Skeletal muscle tissue (tissue), 4 donors: ENCODE measurements around the gene NAALADL2. TPM values are rescaled to one million over a fixed set of nuclear protein-coding genes. Genes with fewer than 3 reads are reported as not detected.

Source experiments
- H3K27ac ChIP-seq: one replicate; pipeline ENCODE4 v1.7.0; 2013; ENCODE audit warnings: mild to moderate bottlenecking, low read depth, low read length, inconsistent platforms
- H3K27me3 ChIP-seq, 3 donors: one replicate each; pipeline ENCODE4 v1.7.0; 2013; ENCODE audit warnings: low read length in 3 of 3; ENCODE audit not compliant: control insufficient read depth in 3 of 3, insufficient read depth in 3 of 3
- H3K36me3 ChIP-seq, 3 donors: one replicate each; pipeline ENCODE4 v1.7.0; 2013; ENCODE audit warnings: low read length in 3 of 3; ENCODE audit not compliant: control insufficient read depth in 3 of 3, insufficient read depth in 3 of 3
- H3K4me1 ChIP-seq, 3 donors: one replicate each; pipeline ENCODE4 v1.7.0; 2013; ENCODE audit warnings: low read length in 3 of 3, mild to moderate bottlenecking in 3 of 3; ENCODE audit not compliant: control insufficient read depth in 3 of 3, insufficient read depth in 3 of 3
- H3K4me3 ChIP-seq, 3 donors: one replicate each; pipeline ENCODE4 v1.7.0; 2013; ENCODE audit warnings: low read length in 3 of 3
- H3K9ac ChIP-seq, 3 donors: one replicate each; pipeline ENCODE4 v1.7.0; 2013; ENCODE audit warnings: low read length in 3 of 3, mild to moderate bottlenecking in 3 of 3, moderate library complexity in 2 of 3, low read depth in 1 of 3
- H3K9me3 ChIP-seq, 3 donors: one replicate each; pipeline ENCODE4 v1.7.0; 2013; ENCODE audit warnings: low read length in 3 of 3; ENCODE audit not compliant: control insufficient read depth in 3 of 3
- total RNA-seq: library from RNA; depleted of rRNA; stranded (reverse); fragments of >200 nt; gene quantifications from one replicate; pipeline ENCODE4 v1.2.3, GENCODE V29; 2014
- donor health status: Osteomylitis.

NAALADL2 gene
- total RNA-seq, 1 donor from 2014 or later = 17.7 TPM

DNA sequence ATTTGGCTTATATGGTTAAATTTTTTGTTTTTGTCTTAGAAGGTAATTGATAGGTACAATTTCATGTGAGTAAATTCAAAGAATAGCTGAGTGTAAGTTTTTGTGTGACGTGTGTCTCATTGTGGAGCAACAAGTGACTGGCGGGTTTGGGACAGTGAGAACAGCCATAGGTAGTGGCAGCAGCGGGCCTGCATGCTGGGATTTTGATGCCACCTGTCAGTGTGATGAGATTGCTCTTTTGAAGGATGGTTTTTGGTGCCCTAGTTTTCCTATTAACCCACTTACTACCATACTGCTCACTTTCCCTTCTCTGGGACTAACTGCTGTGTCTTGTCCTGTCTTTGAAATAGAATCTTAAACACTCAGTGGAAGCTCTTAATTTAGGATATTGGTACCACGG, 522.6 kb downstream of the NAALADL2 start:
- no peak overlapping the region for H3K4me3 ChIP-seq
- H3K27ac ChIP-seq = no peak overlapping the region
- H3K4me1 ChIP-seq = no peaks in the 10 kb centered on the region
- no peaks in the 10 kb centered on the region for H3K36me3 ChIP-seq
- no peaks in the 10 kb centered on the region for H3K9me3 ChIP-seq
- no peak overlapping the region for H3K9ac ChIP-seq
- no peaks in the 10 kb centered on the region for H3K27me3 ChIP-seq

GRCh38 chr3:175383371-175383770, 524.2 kb downstream of the NAALADL2 start:
- H3K36me3 ChIP-seq = no peaks in the 10 kb centered on the region
- no peaks in the 10 kb centered on the region for H3K4me1 ChIP-seq
- no peak overlapping the region for H3K9ac ChIP-seq
- no peaks in the 10 kb centered on the region for H3K27me3 ChIP-seq
- no peaks in the 10 kb centered on the region for H3K9me3 ChIP-seq
- H3K27ac ChIP-seq = no peak overlapping the region
- no peak overlapping the region for H3K4me3 ChIP-seq

GRCh38 chr3:175383813-175384212, 524.7 kb downstream of the NAALADL2 start:
- no peaks in the 10 kb centered on the region for H3K4me1 ChIP-seq
- H3K36me3 ChIP-seq = no peaks in the 10 kb centered on the region
- no peak overlapping the region for H3K9ac ChIP-seq
- H3K9me3 ChIP-seq = no peaks in the 10 kb centered on the region
- H3K4me3 ChIP-seq = no peak overlapping the region
- H3K27me3 ChIP-seq = no peaks in the 10 kb centered on the region
- H3K27ac ChIP-seq = no peak overlapping the region

- H3K4me3 ChIP-seq = no peak overlapping the region
- H3K27ac ChIP-seq = no peak overlapping the region
- H3K4me1 ChIP-seq = no peaks in the 10 kb centered on the region
- H3K9me3 ChIP-seq = no peaks in the 10 kb centered on the region
- no peak overlapping the region for H3K9ac ChIP-seq
- H3K27me3 ChIP-seq = no peaks in the 10 kb centered on the region
- no peaks in the 10 kb centered on the region for H3K36me3 ChIP-seq
Observed at GRCh38 chr3:175384569-175384968, 525.4 kb downstream of the NAALADL2 start.

- Histone ChIP-seq H3K9me3 (no peaks in the 10 kb centered on the region), H3K36me3 (no peaks in the 10 kb centered on the region), H3K4me1 (no peaks in the 10 kb centered on the region), H3K4me3 (no peak overlapping the region), H3K27ac (no peak overlapping the region), H3K27me3 (no peaks in the 10 kb centered on the region), H3K9ac (no peak overlapping the region)
Observed at GRCh38 chr3:175386630-175387029, 527.5 kb downstream of the NAALADL2 start.

- Histone ChIP-seq H3K4me3 (no peak overlapping the region), H3K36me3 (no peaks in the 10 kb centered on the region), H3K9ac (no peak overlapping the region), H3K4me1 (no peaks in the 10 kb centered on the region), H3K27ac (no peak overlapping the region), H3K27me3 (no peaks in the 10 kb centered on the region), H3K9me3 (no peaks in the 10 kb centered on the region)
Observed at GRCh38 chr3:175389560-175389959, 530.4 kb downstream of the NAALADL2 start.

DNA sequence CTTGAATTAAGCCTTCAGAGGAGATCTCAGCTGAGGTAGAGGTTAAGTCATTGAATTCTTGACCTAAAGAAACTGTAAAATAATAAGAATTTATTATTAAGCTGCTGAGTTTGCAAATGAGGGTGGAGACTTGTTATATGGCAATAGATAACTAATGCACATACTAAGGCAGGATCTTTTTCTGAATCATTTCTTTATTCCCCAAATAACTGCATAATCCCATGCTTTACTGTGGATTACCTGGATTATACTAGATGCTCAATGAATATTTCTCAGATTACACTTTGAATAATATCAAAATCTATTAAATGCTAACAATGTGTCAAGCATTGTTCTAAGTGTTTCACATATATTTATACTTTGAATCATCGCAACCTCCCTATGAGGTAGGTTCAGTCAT, 532.5 kb downstream of the NAALADL2 start:
- H3K27me3 ChIP-seq = no peaks in the 10 kb centered on the region
- no peak overlapping the region for H3K4me3 ChIP-seq
- no peak overlapping the region for H3K27ac ChIP-seq
- H3K9ac ChIP-seq = no peak overlapping the region
- no peaks in the 10 kb centered on the region for H3K9me3 ChIP-seq
- H3K4me1 ChIP-seq = no peaks in the 10 kb centered on the region
- H3K36me3 ChIP-seq = no peaks in the 10 kb centered on the region

GRCh38 chr3:175392653-175393052, 533.5 kb downstream of the NAALADL2 start:
- H3K9me3 ChIP-seq = no peaks in the 10 kb centered on the region

DNA sequence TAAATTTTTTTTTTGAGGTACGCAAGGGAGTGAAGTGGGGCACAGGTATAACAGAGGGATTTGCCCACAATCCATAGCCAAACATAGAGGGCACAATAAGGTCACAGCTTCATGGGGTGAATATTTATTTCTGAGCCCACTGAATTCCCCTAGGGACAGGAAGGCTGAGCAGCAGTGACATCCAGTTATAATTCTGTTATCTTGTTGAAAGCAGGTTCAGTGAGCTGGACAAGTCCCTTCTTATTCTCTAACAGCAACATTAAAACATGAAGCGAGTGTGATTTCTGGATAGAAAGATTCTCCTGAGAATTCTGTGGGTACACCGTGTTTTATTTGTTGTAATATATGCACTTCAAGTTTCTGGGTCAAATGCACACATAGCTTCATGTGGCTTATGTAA, 538.2 kb downstream of the NAALADL2 start:
- Histone ChIP-seq H3K36me3 (no peaks in the 10 kb centered on the region), H3K9ac (no peak overlapping the region), H3K27ac (no peak overlapping the region), H3K4me3 (no peak overlapping the region), H3K9me3 (no peaks in the 10 kb centered on the region), H3K27me3 (no peaks in the 10 kb centered on the region), H3K4me1 (no peaks in the 10 kb centered on the region)

More at GRCh38 chr3:175392653-175393052, 533.5 kb downstream of the NAALADL2 start:
- Histone ChIP-seq H3K4me3 (no peak overlapping the region), H3K27ac (no peak overlapping the region), H3K9ac (no peak overlapping the region), H3K36me3 (no peaks in the 10 kb centered on the region), H3K27me3 (no peaks in the 10 kb centered on the region), H3K4me1 (no peaks in the 10 kb centered on the region)

- no peak overlapping the region for H3K9ac ChIP-seq
- H3K27me3 ChIP-seq = no peaks in the 10 kb centered on the region
- H3K36me3 ChIP-seq = no peaks in the 10 kb centered on the region
- H3K4me1 ChIP-seq = no peaks in the 10 kb centered on the region
- no peaks in the 10 kb centered on the region for H3K9me3 ChIP-seq
- H3K4me3 ChIP-seq = no peak overlapping the region
- H3K27ac ChIP-seq = no peak overlapping the region
Observed at GRCh38 chr3:175398676-175399075, 539.5 kb downstream of the NAALADL2 start.
